ENCODE measurements around the gene ZNF641.

- TF ChIP-seq CTCF (IDR thresholded peaks at IDR 0.05), result no peak
- no peak for TF ChIP-seq POLR2A (IDR thresholded peaks at IDR 0.05)
Measured at GRCh38 chr12:48390026-48390425, 39.3 kb upstream of the ZNF641 start.
